GM23248 (cell line): ENCODE results near the gene PRODH2. TPM values are rescaled to one million over a fixed set of nuclear protein-coding genes. Genes with fewer than 3 reads are reported as not detected.
"Not testable (repeated sequence)": the region's sequence is repeated elsewhere in the genome, so short reads cannot be mapped to it uniquely, and the experiment has no call there.

Source experiments
- DNase-seq: peaks from one replicate; pipeline ENCODE4 v3.0.0-alpha.2; 2015
- H2AFZ ChIP-seq: fragments of 200-600 bp; sonication (generic); 2 replicates; pipeline ENCODE4 v1.6.1; 2016; ENCODE audit warnings: antibody characterized with exemption
- H3F3A ChIP-seq: fragments of 200-600 bp; sonication (generic); 2 replicates; pipeline ENCODE4 v1.6.1; 2016; ENCODE audit warnings: mild to moderate bottlenecking, antibody characterized with exemption, mixed run types; ENCODE audit not compliant: insufficient read depth
- H3K27ac ChIP-seq: fragments of 200-600 bp; sonication (generic); 2 replicates; pipeline ENCODE4 v1.5.1; 2016; ENCODE audit warnings: mild to moderate bottlenecking
- H3K27me3 ChIP-seq: fragments of 200-600 bp; sonication (generic); replicated peaks from 2 replicates; pipeline ENCODE4 v1.6.1; 2016; ENCODE audit warnings: mild to moderate bottlenecking; ENCODE audit not compliant: insufficient read depth
- H3K36me3 ChIP-seq: fragments of 200-600 bp; sonication (generic); 2 replicates; pipeline ENCODE4 v1.6.1; 2016; ENCODE audit warnings: low read depth, mild to moderate bottlenecking
- H3K4me1 ChIP-seq: fragments of 200-600 bp; sonication (generic); 2 replicates; pipeline ENCODE4 v1.6.1; 2016; ENCODE audit warnings: mild to moderate bottlenecking; ENCODE audit not compliant: insufficient read depth
- H3K4me2 ChIP-seq: fragments of 200-600 bp; sonication (generic); one replicate; pipeline ENCODE4 v1.6.1; 2016; ENCODE audit warnings: mild to moderate bottlenecking; ENCODE audit not compliant: unreplicated experiment
- H3K4me3 ChIP-seq: fragments of 200-600 bp; sonication (generic); 2 replicates; pipeline ENCODE4 v1.5.1; 2016; ENCODE audit warnings: mild to moderate bottlenecking
- H3K79me2 ChIP-seq: fragments of 200-600 bp; sonication (generic); 2 replicates; pipeline ENCODE4 v1.6.1; 2016; ENCODE audit warnings: mild to moderate bottlenecking; ENCODE audit not compliant: insufficient read depth
- H3K9ac ChIP-seq: fragments of 200-600 bp; sonication (generic); 2 replicates; pipeline ENCODE4 v1.6.1; 2016; ENCODE audit warnings: mild to moderate bottlenecking
- H3K9me2 ChIP-seq: fragments of 200-600 bp; sonication (generic); 2 replicates; pipeline ENCODE4 v1.6.1; 2016; ENCODE audit warnings: mixed run types, mild to moderate bottlenecking, moderate library complexity; ENCODE audit not compliant: insufficient read depth
- H3K9me3 ChIP-seq: fragments of 200-600 bp; sonication (generic); one replicate; pipeline ENCODE4 v1.6.1; 2017; ENCODE audit warnings: low read depth
- H4K20me1 ChIP-seq: fragments of 200-600 bp; sonication (generic); 2 replicates; pipeline ENCODE4 v1.6.0; 2016; ENCODE audit not compliant: insufficient read depth
- EZH2 ChIP-seq: fragments of 200-600 bp; sonication (generic); IDR thresholded peaks from 2 replicates; pipeline ENCODE4 v1.6.1; 2018; ENCODE audit warnings: antibody characterized with exemption, mild to moderate bottlenecking; ENCODE audit not compliant: insufficient read depth, poor library complexity, severe bottlenecking
- EZH2phosphoT487 ChIP-seq: fragments of 200-600 bp; sonication (generic); IDR thresholded peaks from 2 replicates; pipeline ENCODE4 v1.6.1; 2018; ENCODE audit warnings: antibody characterized with exemption, moderate library complexity, mild to moderate bottlenecking, low read depth; ENCODE audit not compliant: insufficient read depth
- WGBS, 2 experiments: methylation state at CpG; one replicate each; pipeline ENCODE4 v1.1.6; 2015 to 2017; ENCODE audit warnings: low lambda C conversion rate in 2 of 2, low coverage in 1 of 2; ENCODE audit errors: missing lambda C conversion rate in 2 of 2; 5-methylcytosine and 5-hydroxymethylcytosine counted together
- in situ Hi-C: fragments of 300-500 bp; cut with MboI; formaldehyde crosslinking; loops from 2 replicates; pipeline ENCODE4 v1.15.0; 2020
- polyA plus RNA-seq: library from polyadenylated mRNA; unstranded; fragments of >200 nt; fragmentation: Nextera tagmentation; extraction: Ambion mirVana; gene quantifications from 2 replicates; pipeline ENCODE4 v1.2.1, GENCODE V29; 2016
- total RNA-seq: library from RNA; depleted of rRNA; stranded (reverse); fragments of >200 nt; shearing (Covaris generic); gene quantifications from 2 replicates; pipeline ENCODE4 v1.2.3, GENCODE V29; 2014

PRODH2 gene
- total and polyA plus RNA-seq, 2 experiments from 2014 or later = not detected

- in situ Hi-C loops = no loop called here
- no peaks in the 10 kb centered on the region for H4K20me1 ChIP-seq
- no peak overlapping the region for H2AFZ ChIP-seq
- H3K9ac ChIP-seq = no peak overlapping the region
- no peaks in the 10 kb centered on the region for H3K79me2 ChIP-seq
- no peaks in the 10 kb centered on the region for H3K9me2 ChIP-seq
- H3K4me3 ChIP-seq = no peak overlapping the region
- TF ChIP-seq EZH2phosphoT487 = no peak
- no peak for TF ChIP-seq EZH2
- H3K4me2 ChIP-seq = no peak overlapping the region
- H3K9me3 ChIP-seq = no peaks in the 10 kb centered on the region
- H3K36me3 ChIP-seq = no peaks in the 10 kb centered on the region
- H3K27me3 ChIP-seq = peaks cover 10% of the 10 kb centered on the region
- no peak for DNase-seq
- no peaks in the 10 kb centered on the region for H3K4me1 ChIP-seq
- H3K27ac ChIP-seq = no peak overlapping the region
- WGBS, 2 experiments = 23 to 39% methylated on average over 5 of the region's 5 CpGs
- H3F3A ChIP-seq = no peaks in the 10 kb centered on the region
Measured at GRCh38 chr19:35805526-35806102, 7.0 kb downstream of the PRODH2 start.

- H3K27ac ChIP-seq = no peak overlapping the region
- no peaks in the 10 kb centered on the region for H3K9me3 ChIP-seq
- no peak for TF ChIP-seq EZH2phosphoT487
- no peak for TF ChIP-seq EZH2
- H4K20me1 ChIP-seq = no peaks in the 10 kb centered on the region
- H3K4me1 ChIP-seq = no peaks in the 10 kb centered on the region
- in situ Hi-C loops = no loop called here
- 32 to 39% methylated on average over 3 of the region's 3 CpGs for WGBS, 2 experiments
- no peak overlapping the region for H2AFZ ChIP-seq
- no peaks in the 10 kb centered on the region for H3K36me3 ChIP-seq
- H3K4me3 ChIP-seq = no peak overlapping the region
- H3K9me2 ChIP-seq = no peaks in the 10 kb centered on the region
- H3K27me3 ChIP-seq = peaks cover 25% of the 10 kb centered on the region
- DNase-seq = no peak
- no peaks in the 10 kb centered on the region for H3F3A ChIP-seq
- H3K79me2 ChIP-seq = no peaks in the 10 kb centered on the region
- H3K9ac ChIP-seq = no peak overlapping the region
- no peak overlapping the region for H3K4me2 ChIP-seq
Measured at GRCh38 chr19:35801828-35802227, 10.8 kb downstream of the PRODH2 start.

- Histone ChIP-seq H3K27me3 (peaks cover 34% of the 10 kb centered on the region), H3K4me3 (no peak overlapping the region), H4K20me1 (no peaks in the 10 kb centered on the region), H3K4me2 (no peak overlapping the region), H3F3A (no peaks in the 10 kb centered on the region), H3K4me1 (no peaks in the 10 kb centered on the region), H3K9me2 (no peaks in the 10 kb centered on the region), H3K27ac (no peak overlapping the region), H3K9ac (no peak overlapping the region), H3K36me3 (no peaks in the 10 kb centered on the region), H3K9me3 (no peaks in the 10 kb centered on the region), H3K79me2 (no peaks in the 10 kb centered on the region), H2AFZ (no peak overlapping the region)
- DNase-seq = no peak
- 3 to 8% methylated on average over 9 to 15 of the region's 15 CpGs for WGBS, 2 experiments
- in situ Hi-C loops = no loop called here
- no peak for TF ChIP-seq EZH2phosphoT487
- no peak for TF ChIP-seq EZH2
Measured at GRCh38 chr19:35797663-35798062, 15.0 kb downstream of the PRODH2 start.

GRCh38 chr19:35796645-35797542 lies 15.8 kb downstream of the PRODH2 start:
- Histone ChIP-seq H3K9me2 (no peaks in the 10 kb centered on the region), H2AFZ (no peak overlapping the region), H3K9me3 (no peaks in the 10 kb centered on the region), H3F3A (no peaks in the 10 kb centered on the region), H4K20me1 (no peaks in the 10 kb centered on the region), H3K4me2 (no peak overlapping the region), H3K9ac (no peak overlapping the region), H3K27ac (no peak overlapping the region), H3K27me3 (peaks cover 34% of the 10 kb centered on the region), H3K4me1 (no peaks in the 10 kb centered on the region), H3K79me2 (no peaks in the 10 kb centered on the region), H3K4me3 (no peak overlapping the region), H3K36me3 (no peaks in the 10 kb centered on the region)
- 15 to 18% methylated on average over 23 to 39 of the region's 39 CpGs for WGBS, 2 experiments
- in situ Hi-C loops = no loop called here
- TF ChIP-seq EZH2 (no peak), EZH2phosphoT487 (no peak)
- no peak for DNase-seq

GRCh38 chr19:35795564-35795963 lies 17.1 kb downstream of the PRODH2 start:
- WGBS, 2 experiments = 52 to 80% methylated on average over 1 of the region's 1 CpG

More at GRCh38 chr19:35795564-35795963, 17.1 kb downstream of the PRODH2 start:
- peaks cover 32% of the 10 kb centered on the region for H3K27me3 ChIP-seq
- in situ Hi-C loops, H4K20me1 ChIP-seq, H3K9me3 ChIP-seq, H3F3A ChIP-seq, H3K4me2 ChIP-seq, H3K27ac ChIP-seq, H2AFZ ChIP-seq, H3K4me1 ChIP-seq, H3K9me2 ChIP-seq, H3K36me3 ChIP-seq, H3K9ac ChIP-seq, H3K4me3 ChIP-seq, H3K79me2 ChIP-seq, DNase-seq: not testable (repeated sequence)
